ENCODE data around the gene ACOX3. TPM values are rescaled to one million over a fixed set of nuclear protein-coding genes. Genes with fewer than 3 reads are reported as not detected.

The ACOX3 gene
- total and polyA plus RNA-seq, 11 donors, result 16.9 to 51.6 (median 24.1) TPM

- Histone ChIP-seq H3K27ac (peak overlapping the region in 7 of 12 donors; percentile 36 to 71 (median 53)), H3K36me3 (peaks cover 0 to 23% (median 3%) of the 10 kb centered on the region in 9 donors), H3K4me3 (no peak overlapping the region), H3K4me1 (peaks cover 0 to 5% (median 0%) of the 10 kb centered on the region in 12 donors), H3K27me3 (no peaks in the 10 kb centered on the region), H3K9me3 (no peaks in the 10 kb centered on the region)
- no peak for TF ChIP-seq CTCF (IDR thresholded peaks at IDR 0.05)
- no peak for TF ChIP-seq POLR2A (IDR thresholded peaks at IDR 0.05)
- intact Hi-C loops (cut with DNase I), result no loop called here
- WGBS, 4 donors, result 96 to 98% (median 97%) methylated on average over 15 to 20 of the region's 20 CpGs
- DNase-seq (peak in 1 of 5 donors; percentile 21), ATAC-seq (no peak)
Measured at GRCh38 chr4:8371596-8371995, 68.9 kb downstream of the ACOX3 start.

GRCh38 chr4:8370835-8371595, 69.5 kb downstream of the ACOX3 start:
- H3K4me1 ChIP-seq, result peaks cover 0 to 5% (median 0%) of the 10 kb centered on the region in 12 donors
- peaks cover 0 to 29% (median 8%) of the 10 kb centered on the region in 9 donors for H3K36me3 ChIP-seq
- peak; percentile 69 to 88 (median 78) for ATAC-seq
- peak overlapping the region in 9 of 12 donors; percentile 28 to 71 (median 55) for H3K27ac ChIP-seq
- H3K4me3 ChIP-seq, result no peak overlapping the region
- intact Hi-C loops (cut with DNase I), result no loop called here
- H3K9me3 ChIP-seq, result no peaks in the 10 kb centered on the region
- TF ChIP-seq POLR2A (IDR thresholded peaks at IDR 0.05) (no peak), CTCF (IDR thresholded peaks at IDR 0.05) (no peak)
- no peaks in the 10 kb centered on the region for H3K27me3 ChIP-seq
- 57 to 73% (median 65%) methylated on average over 24 of the region's 24 CpGs for WGBS, 4 donors
- peak in 4 of 5 donors; percentile 72 to 89 (median 82) for DNase-seq

- intact Hi-C loops (cut with DNase I), result no loop called here
- Histone ChIP-seq H3K27ac (peak overlapping the region in 8 of 12 donors; percentile 17 to 71 (median 54)), H3K4me3 (no peak overlapping the region), H3K27me3 (no peaks in the 10 kb centered on the region), H3K4me1 (peaks cover 0 to 5% (median 0%) of the 10 kb centered on the region in 12 donors), H3K9me3 (no peaks in the 10 kb centered on the region), H3K36me3 (peaks cover 0 to 32% (median 15%) of the 10 kb centered on the region in 9 donors)
- 91 to 95% (median 95%) methylated on average over 16 of the region's 16 CpGs for WGBS, 4 donors
- ATAC-seq (no peak), DNase-seq (peak in 1 of 5 donors; percentile 28)
- no peak for TF ChIP-seq POLR2A (IDR thresholded peaks at IDR 0.05)
- TF ChIP-seq CTCF (IDR thresholded peaks at IDR 0.05), result no peak
Measured at GRCh38 chr4:8370106-8370787, 70.3 kb downstream of the ACOX3 start.
